ENCODE measurements around the gene CRELD2.

GRCh38 chr22:49917974-49918910, at the start of gene CRELD2, which contains the start of gene ALG12:
- TF ChIP-seq POLR2AphosphoS5 (IDR thresholded peaks at IDR 0.05; ENCODE audit: borderline replicate concordance, low read depth, low read length) (peak; percentile 72), EZH2 (IDR thresholded peaks at IDR 0.05) (no peak), FOXP2 (optimal IDR thresholded peaks at IDR 0.05; ENCODE audit: control extremely low read depth, extremely low read length, insufficient read depth) (no peak)

Measured in SK-N-MC (cell line).